ENCODE data around the gene UNC119B.

DNA sequence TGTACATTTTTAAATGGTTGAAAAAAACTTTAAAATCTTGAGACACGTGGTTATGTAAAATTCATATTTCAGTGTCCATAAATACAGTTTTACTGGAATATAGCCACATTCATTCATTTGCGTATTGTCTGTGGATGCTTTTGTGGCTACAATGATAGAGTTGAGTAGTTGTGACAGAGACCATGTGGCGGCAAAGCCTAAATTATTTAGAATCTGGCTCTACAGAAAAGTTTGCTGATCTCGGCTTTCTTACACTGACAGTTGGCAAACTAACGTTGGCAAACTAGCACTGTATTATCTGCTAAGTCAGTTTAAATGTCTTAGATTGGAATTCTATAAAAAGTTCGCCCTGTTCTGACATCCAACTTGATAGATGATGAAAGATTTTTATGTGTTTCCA is 2.4 kb downstream of the UNC119B start:
- TF ChIP-seq HNF4A (conservative IDR thresholded peaks at IDR 0.05) (no peak), HNF4G (IDR thresholded peaks at IDR 0.05) (no peak), SP1 (IDR thresholded peaks at IDR 0.05) (no peak), RAD21 (IDR thresholded peaks at IDR 0.05) (no peak), EGR1 (IDR thresholded peaks at IDR 0.05; ENCODE audit: low read depth in 2 of 2) (no peak), RXRA (IDR thresholded peaks at IDR 0.05) (no peak), YY1 (IDR thresholded peaks at IDR 0.05) (no peak), JUND (IDR thresholded peaks at IDR 0.05) (no peak)
- TF ChIP-seq, protein P1, sequence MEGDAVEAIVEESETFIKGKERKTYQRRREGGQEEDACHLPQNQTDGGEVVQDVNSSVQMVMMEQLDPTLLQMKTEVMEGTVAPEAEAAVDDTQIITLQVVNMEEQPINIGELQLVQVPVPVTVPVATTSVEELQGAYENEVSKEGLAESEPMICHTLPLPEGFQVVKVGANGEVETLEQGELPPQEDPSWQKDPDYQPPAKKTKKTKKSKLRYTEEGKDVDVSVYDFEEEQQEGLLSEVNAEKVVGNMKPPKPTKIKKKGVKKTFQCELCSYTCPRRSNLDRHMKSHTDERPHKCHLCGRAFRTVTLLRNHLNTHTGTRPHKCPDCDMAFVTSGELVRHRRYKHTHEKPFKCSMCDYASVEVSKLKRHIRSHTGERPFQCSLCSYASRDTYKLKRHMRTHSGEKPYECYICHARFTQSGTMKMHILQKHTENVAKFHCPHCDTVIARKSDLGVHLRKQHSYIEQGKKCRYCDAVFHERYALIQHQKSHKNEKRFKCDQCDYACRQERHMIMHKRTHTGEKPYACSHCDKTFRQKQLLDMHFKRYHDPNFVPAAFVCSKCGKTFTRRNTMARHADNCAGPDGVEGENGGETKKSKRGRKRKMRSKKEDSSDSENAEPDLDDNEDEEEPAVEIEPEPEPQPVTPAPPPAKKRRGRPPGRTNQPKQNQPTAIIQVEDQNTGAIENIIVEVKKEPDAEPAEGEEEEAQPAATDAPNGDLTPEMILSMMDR (IDR thresholded peaks at IDR 0.05; ENCODE audit: low read depth, low read length, missing input control), result no peak
- TF ChIP-seq, protein P2, sequence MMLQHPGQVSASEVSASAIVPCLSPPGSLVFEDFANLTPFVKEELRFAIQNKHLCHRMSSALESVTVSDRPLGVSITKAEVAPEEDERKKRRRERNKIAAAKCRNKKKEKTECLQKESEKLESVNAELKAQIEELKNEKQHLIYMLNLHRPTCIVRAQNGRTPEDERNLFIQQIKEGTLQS (IDR thresholded peaks at IDR 0.05), result no peak
- TF ChIP-seq, protein P3, sequence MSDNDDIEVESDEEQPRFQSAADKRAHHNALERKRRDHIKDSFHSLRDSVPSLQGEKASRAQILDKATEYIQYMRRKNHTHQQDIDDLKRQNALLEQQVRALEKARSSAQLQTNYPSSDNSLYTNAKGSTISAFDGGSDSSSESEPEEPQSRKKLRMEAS (IDR thresholded peaks at IDR 0.05), result no peak
- TF ChIP-seq, protein P4, sequence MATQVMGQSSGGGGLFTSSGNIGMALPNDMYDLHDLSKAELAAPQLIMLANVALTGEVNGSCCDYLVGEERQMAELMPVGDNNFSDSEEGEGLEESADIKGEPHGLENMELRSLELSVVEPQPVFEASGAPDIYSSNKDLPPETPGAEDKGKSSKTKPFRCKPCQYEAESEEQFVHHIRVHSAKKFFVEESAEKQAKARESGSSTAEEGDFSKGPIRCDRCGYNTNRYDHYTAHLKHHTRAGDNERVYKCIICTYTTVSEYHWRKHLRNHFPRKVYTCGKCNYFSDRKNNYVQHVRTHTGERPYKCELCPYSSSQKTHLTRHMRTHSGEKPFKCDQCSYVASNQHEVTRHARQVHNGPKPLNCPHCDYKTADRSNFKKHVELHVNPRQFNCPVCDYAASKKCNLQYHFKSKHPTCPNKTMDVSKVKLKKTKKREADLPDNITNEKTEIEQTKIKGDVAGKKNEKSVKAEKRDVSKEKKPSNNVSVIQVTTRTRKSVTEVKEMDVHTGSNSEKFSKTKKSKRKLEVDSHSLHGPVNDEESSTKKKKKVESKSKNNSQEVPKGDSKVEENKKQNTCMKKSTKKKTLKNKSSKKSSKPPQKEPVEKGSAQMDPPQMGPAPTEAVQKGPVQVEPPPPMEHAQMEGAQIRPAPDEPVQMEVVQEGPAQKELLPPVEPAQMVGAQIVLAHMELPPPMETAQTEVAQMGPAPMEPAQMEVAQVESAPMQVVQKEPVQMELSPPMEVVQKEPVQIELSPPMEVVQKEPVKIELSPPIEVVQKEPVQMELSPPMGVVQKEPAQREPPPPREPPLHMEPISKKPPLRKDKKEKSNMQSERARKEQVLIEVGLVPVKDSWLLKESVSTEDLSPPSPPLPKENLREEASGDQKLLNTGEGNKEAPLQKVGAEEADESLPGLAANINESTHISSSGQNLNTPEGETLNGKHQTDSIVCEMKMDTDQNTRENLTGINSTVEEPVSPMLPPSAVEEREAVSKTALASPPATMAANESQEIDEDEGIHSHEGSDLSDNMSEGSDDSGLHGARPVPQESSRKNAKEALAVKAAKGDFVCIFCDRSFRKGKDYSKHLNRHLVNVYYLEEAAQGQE (IDR thresholded peaks at IDR 0.05), result no peak

Data from liver (tissue), 3 donors.